Endometrial microvascular endothelial cells (primary cell): Measurements from ENCODE around the gene PKHD1. TPM values are rescaled to one million over a fixed set of nuclear protein-coding genes. Genes with fewer than 3 reads are reported as not detected.

ENCODE experiments used
- in situ Hi-C: cut with HindIII; loops from 2 replicates; pipeline ENCODE4 v1.10.0; 2017; ENCODE audit warnings: low sequenced_read_pairs, low pct_unique_long_range_greater_than_20kb; ENCODE audit errors: inconsistent ontology term
- total RNA-seq: library from RNA; depleted of rRNA; stranded (reverse); fragments of >200 nt; gene quantifications from one replicate; pipeline ENCODE4 v1.2.3, GENCODE V29; 2015; ENCODE audit errors: inconsistent ontology term

The PKHD1 gene, protein sequence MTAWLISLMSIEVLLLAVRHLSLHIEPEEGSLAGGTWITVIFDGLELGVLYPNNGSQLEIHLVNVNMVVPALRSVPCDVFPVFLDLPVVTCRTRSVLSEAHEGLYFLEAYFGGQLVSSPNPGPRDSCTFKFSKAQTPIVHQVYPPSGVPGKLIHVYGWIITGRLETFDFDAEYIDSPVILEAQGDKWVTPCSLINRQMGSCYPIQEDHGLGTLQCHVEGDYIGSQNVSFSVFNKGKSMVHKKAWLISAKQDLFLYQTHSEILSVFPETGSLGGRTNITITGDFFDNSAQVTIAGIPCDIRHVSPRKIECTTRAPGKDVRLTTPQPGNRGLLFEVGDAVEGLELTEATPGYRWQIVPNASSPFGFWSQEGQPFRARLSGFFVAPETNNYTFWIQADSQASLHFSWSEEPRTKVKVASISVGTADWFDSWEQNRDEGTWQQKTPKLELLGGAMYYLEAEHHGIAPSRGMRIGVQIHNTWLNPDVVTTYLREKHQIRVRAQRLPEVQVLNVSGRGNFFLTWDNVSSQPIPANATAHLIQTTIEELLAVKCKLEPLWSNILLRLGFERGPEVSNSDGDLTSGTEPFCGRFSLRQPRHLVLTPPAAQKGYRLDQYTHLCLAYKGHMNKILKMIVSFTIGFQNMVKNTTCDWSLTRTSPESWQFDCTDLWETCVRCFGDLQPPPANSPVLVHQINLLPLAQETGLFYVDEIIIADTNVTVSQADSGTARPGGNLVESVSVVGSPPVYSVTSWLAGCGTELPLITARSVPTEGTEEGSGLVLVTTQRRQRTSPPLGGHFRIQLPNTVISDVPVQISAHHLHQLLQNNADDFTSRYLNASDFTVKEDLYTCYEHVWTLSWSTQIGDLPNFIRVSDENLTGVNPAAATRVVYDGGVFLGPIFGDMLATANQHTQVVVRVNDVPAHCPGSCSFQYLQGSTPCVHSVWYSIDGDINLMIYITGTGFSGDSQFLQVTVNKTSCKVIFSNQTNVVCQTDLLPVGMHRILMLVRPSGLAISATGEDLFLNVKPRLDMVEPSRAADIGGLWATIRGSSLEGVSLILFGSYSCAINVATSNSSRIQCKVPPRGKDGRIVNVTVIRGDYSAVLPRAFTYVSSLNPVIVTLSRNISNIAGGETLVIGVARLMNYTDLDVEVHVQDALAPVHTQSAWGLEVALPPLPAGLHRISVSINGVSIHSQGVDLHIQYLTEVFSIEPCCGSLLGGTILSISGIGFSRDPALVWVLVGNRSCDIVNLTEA (N-terminal part only)
- not detected for total RNA-seq

DNA sequence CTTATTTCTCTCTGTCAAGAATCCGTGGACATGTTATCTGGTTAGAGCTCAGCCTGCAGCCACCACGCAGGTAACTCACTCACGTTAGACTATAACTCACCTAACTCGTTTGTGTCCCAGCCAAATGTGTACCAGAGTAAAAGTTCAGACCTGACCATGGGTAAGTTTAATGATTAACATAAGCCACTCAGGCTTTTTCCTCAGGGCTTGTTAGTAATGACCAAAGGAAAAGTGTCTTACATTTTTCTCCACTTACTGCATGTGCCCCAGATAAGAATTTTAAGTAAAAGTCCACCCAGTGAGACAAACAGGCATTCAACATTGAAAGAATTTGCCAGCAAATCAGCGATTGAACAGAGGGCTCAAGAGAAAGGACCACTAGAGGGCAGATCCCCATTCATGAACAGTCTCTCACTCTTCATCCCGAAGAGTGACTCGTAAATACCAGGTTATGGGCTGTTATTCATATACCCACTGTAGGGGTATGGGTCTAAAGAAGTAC lies at the start of gene PKHD1:
PKHD1 (minus strand) TSS at position 116 of the 502 bp plus-strand sequence. CDS start 2,680 bp downstream, outside the sequence.
- in situ Hi-C loops = no loop called here

DNA sequence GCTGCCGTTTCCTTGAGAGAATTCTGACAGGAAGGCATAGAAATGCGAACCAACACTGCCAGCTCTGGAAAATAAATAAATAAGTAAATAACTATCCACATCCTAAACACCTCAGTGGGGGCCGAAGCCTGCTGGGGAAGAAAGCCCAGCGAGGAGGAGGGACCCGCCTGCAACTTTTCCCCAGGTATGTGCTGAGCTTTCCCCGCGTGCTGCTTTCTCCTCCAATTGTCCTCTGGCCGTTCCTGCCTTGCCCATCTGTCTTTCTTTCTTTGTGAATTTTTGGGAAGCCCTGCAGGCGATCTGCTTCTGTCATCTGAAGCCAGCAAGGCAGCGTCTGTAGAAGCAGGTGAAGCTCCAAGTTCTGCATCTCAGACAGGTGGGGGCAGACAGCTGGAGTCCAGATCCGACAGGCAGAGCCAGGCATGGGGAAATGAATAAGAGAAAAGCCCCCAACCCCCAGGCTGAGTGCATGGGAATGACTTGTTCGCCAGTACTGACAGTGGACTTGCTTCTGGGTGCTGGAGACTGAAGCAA lies 49.6 kb upstream of the PKHD1 start:
- in situ Hi-C loops = no loop called here

DNA sequence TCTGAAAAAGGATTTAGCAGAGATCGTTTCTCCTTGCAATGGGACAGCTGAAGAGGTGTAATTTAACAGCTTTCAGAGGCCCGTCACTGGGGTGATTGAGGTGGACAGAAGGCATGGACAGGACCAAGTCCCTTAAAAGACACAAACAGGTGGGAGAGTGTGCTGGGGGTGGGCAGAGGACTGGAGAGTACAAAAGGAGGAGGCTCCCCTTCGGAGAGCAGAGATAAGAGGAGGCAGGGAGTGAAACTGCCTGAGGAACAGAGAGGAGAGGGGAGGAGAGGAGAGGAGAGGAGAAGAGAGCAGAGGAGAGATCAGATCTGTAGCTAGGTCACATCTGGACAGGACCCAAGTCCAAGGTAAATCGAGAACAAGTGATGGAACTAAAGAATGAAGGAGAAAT lies 48.6 kb upstream of the PKHD1 start:
- in situ Hi-C loops = no loop called here

DNA sequence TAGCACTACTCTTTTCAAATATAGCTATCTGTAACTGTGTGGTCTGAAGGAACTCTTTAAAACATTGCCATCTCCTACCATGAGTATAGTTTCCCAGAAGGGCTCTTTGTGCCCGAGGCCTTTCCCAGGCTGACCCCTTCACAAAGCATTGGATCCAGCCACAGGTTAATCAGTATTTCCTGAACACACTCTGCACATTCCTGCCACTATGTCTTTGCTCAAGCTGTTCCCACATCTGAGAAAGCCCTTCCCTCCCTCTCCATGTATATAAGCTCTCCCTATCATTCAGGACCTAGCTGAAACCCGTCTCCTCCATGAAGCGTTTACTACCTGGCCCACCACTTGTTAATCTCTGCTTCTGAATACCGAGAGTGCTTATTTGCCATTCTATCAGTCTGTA lies 47.8 kb upstream of the PKHD1 start:
- in situ Hi-C loops = no loop called here

DNA sequence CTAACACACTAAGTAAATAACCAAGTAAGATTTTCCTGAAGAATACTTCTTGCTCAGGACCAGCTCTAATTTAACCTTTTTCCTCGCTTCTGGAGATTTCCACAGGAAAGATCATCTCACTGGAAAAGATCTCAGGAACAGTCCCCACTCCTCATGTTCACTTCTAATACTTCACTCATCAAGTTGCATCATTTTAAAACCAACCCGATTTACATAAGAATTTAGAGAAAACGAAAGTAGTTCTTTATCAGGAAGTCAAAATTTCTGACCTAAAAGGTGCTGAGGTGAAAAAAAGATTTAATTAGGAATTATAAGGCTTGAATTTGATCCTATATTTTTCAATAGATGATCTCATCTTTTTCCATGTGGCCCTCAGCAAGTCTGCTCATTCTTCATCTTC lies 46.6 kb upstream of the PKHD1 start:
- in situ Hi-C loops = no loop called here

DNA sequence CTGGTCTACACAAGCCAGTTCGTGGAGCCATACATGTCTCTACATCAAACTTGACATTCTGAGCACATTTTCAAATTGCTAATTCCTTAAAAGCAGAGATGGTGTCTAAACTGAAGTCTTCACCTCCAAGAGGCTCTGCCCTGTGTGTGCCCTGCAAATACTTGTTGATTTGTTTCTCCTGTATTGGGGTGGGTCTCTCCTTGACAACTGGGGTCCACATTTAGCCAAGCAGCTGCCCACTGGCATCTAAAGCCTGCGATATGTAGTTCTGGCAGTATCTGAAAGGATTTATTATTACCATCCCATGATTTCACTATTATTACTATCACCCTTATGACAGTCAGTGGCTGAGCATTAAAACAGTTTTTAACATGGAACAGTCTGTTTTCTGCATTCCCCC lies 45.9 kb upstream of the PKHD1 start:
- in situ Hi-C loops = no loop called here

DNA sequence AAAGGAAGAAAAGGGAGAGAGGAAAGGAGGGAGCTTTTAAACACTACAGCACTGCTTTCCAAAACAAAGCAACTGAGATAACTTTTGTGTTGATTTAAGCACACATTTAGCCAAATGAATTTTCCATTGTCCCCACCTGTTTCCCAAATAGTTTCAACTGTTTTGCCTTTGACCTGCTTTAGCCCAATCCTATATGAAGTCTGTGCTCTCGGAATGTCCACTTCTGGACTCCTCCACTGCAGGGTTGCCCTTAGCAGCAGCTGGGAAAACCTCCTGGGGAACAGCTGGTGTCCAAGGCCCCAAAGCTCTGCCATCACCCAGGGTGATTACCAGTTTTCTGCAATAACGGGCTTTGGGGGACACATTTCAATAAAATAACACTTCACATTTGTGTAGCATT lies 44.9 kb upstream of the PKHD1 start:
- in situ Hi-C loops = no loop called here

DNA sequence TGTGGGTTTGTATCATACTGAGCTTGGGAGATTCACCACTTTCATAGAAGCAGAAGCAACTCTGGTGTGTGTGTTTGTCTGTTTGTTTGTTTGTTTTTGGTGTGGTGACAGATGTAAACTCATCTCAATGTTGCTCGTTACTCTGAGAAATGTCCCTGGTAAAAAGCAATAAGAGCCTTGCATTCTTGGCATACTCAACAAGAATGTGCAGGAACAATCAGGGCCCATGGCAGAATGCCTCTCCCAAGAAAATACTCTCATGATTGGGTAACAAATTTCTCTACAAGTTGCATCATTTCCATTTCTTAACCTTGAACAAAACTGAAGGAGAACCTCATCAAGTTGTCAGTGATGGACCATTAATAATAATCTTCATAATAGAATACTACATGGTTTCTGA lies 43.0 kb upstream of the PKHD1 start:
- in situ Hi-C loops = no loop called here

DNA sequence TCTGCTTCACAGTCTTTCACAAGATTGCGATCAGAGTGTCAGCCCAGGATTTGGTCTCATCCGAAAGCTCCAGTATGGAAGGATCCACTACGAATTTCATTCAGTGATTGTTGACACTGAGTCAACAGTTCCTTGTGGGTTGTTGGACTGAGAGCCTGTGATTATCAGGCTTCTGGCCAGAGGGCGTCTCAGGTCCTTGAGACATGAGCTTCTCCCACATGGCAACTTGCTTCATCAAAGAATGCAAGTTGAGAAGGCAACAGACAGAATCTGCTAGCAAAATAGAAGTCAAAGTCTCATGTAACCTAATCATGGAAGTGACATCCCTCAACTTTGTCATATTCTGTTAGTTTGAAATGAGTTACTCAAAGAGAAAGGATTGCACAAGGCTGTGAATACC lies 40.5 kb upstream of the PKHD1 start:
- in situ Hi-C loops = no loop called here

DNA sequence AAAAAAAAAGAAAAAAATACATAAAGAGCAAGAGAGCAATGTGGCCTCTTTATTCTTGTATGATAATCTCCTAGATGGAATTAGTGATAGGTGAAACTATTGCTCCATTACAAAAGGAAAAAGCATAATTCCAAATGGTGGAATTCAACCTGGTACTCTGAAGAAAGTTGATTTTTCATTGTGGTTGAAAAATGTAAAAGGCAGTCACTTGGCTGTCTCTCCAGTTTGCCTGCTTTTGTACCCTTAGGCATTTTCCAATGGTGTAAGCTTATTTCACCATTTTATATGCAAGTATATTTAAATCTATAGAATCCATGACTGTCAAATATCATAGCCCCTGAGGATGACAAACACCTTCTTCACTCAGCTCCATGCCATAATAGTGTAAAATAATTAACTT lies 38.8 kb upstream of the PKHD1 start:
- in situ Hi-C loops = no loop called here

DNA sequence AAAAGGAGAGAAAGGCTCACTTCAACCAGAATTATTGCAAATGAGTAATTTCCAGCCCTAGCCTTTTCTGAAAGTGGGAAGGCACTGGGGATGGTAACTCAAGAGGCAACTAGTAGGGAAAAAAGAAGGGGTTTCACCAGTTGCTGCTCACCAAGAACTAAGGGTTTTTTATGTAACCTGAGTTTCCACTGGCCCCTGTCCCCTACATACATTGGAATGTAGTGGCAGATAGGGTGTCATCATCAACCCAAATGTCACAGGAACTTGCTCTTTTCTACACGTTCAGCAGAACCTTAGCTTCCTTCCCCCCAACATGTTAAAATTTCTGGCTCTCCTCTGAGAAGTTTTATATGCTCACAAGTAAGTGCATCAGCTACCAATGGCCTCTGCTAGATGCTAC lies 38.2 kb upstream of the PKHD1 start:
- in situ Hi-C loops = no loop called here

DNA sequence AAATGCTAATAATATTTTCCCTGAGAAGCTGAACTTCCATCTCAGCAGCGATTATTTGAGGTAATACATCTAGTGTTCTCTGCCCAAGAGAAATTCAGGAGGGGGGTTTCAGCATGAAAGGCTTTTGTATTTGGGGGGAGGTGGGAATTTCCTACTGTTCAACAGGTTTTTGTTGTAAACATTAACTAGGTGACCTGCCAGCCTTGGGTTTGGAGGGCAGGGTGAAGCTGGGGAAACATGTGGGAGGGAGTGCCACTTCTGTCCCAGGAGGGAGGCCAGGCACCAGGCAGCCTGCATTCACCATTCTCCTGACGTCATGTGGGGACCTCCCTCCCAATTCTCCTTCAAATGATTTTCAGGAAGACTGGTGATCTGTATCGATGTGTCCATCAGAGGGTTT lies 37.7 kb upstream of the PKHD1 start:
- in situ Hi-C loops = no loop called here

DNA sequence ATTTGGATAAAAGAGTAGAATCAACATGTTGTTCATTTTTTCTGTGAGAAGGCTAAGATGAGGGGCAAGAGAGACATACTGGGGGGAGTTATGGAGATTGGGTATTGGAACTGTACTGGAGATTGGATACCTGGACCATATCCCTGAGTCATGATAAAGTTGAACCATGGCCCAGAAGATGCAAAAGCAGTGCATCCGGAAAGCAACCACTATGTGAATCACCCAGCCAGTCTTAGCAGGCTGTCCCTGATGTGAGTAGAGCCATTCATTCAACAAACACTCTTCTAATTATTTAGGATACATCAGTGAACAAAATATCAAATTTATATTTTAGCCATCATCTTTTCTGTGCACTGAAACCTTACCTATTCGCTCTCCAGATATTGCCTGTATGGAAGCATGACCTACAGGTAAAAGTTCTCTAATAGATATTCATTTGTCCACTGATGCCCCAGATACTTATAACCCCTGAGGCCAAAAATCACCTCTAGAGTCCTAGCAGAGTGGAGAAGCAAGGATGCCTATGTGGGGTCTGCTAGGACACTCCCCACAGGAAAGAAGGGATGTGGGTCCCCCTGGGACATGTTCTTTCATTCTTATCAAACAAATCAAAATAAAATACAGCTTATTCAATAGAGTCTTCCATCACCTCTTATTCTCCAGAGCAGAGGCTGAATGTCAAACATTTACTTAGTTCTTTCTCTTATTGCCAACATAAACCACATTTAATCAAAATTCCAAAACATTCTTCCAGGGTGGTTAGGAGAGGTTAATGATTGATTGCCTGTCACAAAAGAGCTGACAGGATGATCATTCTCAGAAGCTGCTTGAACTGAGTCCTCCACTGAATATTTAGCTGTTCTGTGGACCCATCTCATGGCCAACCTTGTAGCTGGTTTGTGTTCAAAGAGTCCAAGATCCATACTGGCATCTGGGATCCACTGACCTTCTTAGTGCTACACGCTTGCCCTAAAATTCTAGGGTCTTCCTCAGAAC lies 37.0 kb upstream of the PKHD1 start:
- in situ Hi-C loops = no loop called here

DNA sequence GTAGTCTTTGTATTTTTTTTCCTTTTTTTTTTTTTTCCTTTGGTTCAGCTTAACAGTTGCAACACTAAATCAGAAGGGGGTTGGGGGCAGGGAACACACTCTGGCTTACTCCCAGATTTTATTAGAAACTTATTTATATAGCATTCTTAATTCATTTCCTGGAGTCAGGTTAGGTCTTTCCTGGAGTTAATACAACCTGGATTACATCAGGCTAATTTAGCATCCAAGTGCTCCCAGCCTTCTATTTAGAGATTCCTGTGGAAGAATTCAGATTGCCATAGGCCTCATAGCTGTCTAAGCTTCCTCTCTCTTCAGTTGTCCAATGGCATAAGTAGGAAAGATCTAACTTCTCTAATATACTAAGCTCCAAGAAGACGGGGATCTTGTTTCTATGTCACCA lies 35.8 kb upstream of the PKHD1 start:
- in situ Hi-C loops = no loop called here

DNA sequence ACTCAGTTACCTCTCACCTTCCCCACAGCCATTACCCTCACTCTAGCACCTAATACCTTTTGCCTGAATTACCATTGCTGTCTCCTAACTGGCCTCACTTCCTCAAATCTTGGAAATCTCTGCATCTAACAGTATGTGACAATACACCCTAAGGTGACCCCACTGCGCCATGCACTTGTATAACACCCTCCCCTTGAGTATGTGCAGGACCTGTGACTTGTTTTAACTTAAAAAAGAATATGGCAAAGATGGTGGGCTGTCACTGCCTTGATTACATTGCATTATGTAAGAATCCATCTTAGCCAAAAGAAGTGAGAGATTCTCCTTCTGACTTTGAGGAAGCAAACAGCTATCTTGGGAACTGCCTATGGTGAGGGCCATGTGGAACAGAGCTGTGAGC lies 29.9 kb upstream of the PKHD1 start:
- in situ Hi-C loops = no loop called here

DNA sequence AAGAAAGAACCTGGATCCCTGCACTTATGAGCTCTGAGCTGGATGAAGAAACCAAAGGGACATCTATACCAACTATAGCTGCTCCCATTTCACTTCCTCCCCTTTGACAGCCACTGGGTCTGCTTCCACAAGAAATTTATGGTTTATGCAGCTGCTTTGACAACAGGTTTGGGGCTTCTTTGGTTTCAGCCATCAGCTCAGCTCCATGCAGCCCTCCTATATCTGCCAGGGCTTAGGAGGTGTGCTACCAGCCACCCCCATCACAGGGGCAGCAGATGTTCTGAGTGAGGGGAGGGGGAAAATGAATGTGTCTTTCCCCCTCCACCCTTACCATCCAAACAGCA lies 29.2 kb upstream of the PKHD1 start:
- in situ Hi-C loops = no loop called here

DNA sequence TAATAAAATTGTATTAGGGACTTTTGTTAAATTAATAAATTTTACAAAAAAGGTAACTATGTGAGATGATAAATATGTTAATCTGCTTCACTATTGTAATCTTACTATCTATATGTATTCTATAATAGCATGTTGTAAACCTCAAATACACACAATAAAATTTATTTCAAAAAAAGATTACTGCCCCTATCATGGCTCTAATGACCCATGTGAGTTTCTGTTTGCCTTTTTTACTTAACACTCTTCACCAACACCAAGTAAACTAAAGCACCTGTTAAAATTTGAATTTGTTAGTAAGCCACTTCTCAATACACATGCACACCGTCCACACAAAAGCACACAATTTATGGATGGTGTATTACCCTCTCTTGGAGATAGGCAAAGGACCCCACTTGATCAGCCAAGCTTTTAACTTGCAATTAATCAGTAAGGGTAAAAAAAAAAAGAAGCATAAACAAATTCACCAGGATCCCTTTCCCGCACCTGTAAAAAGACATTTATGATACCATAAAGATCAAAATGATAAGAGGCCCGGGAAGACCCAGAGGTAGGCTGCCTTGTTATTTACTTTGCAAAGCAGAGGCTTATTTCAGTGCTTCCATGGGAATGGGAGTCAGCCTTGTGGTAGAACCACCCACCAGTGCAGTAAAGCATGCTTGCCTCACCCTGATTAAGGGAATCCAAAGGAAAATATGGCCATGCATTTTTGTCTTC lies 28.6 kb upstream of the PKHD1 start:
- in situ Hi-C loops = no loop called here
